NCI-H1048 (cell line): Measurements from ENCODE around the gene NEBL.

Experiments
- DNase-seq: peaks from one replicate; lab custom pipeline; 2025; lab: John Stamatoyannopoulos, UW

Gene NEBL

GRCh38 chr10:20903635-20904390 is 6.7 kb upstream of the NEBL start:
- DNase-seq: no peak

DNA sequence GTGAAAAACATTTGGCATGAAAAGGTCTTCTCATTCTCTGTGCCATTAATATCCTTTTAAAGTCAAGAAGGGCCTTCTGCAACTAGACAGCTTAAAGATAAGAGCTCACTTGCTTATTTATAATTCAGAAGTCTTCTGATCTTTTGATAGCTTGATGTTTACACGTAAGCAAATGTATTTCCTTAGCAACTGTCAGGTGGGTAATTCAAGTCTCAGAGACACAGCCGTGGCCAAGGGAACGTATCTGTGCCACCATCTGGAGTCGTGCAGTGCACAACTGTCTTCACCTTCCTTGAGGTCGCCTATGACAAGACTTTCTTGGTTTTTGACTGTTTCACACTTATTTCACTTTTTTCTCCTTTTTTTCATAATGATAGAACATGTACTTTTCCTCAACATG is 4.0 kb upstream of the NEBL start:
- DNase-seq: no peak

DNA sequence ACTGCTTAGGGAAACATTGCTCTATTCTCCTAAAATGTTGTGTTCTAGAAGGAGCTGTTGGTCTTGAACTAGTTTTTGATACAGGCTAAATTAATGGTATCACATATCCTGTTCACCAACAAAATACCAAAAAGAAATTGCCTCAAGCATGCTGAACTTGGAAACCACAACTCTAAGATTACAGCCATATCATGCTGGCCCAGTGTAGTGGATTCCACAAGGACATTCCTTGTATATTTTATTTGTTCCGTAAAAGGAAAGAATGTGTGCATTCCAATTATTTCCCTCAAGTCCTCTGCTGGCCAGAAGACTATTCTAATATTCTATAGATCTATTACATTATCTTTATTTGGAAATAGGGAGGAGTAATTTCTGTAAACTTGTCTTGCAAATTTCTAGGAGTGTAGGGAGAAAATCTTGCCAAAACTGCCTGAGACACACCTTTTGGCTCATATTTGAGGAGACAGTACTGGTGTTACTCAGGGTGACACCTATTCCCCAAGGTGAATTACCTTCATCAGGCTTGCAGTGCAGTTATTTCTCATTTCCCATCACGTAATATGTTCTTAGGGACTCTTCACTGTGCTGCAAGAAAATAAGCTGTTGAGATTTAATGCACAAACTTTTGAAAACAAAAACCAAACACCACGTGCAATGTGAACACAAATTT is 1.9 kb upstream of the NEBL start:
- DNase-seq: no peak

DNA sequence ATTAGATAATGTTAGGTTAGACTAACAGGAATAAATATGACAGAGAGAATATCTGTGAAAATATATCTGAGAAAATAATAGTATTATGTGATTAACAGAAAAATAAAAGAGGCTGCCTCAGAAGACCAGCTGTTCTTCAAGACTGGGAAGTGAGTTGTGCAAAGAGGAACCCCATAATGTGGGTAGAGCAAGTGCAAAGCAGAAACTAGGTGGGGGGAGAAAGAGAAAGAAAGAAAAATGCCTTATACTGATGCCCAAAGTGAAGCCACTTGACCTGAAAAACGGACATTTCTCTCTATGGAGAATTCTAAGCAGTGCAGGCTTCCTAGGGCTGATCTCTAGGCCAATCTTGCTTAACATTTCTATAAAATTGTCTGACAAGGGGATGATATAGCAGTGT is 3.8 kb downstream of the NEBL start:
- no peak for DNase-seq

DNA sequence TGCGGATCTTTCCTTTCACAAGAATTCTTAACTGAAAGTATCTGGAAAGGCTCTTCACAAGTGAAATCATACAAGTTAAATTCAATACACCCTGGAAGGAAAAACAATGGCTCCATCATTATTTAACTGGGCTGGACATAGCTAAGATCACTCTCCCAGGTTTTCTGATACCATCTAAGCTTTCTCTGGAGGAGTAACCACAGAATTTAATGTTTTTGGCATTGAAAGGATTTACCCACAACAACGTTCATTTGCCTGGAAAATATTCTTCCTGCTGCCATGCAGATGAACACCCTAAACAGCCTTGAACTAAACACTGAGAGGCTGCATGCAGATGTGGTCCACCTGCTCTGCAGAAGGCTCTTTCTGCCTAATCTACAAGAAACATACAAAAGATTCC is 4.3 kb downstream of the NEBL start:
- no peak for DNase-seq

GRCh38 chr10:20892011-20892585 is 5.0 kb downstream of the NEBL start:
- no peak for DNase-seq

- no peak for DNase-seq
Observed at GRCh38 chr10:20891338-20891714, 5.8 kb downstream of the NEBL start.

- no peak for DNase-seq
Observed at GRCh38 chr10:20890491-20891337, 6.4 kb downstream of the NEBL start.

GRCh38 chr10:20890009-20890408 is 7.1 kb downstream of the NEBL start:
- DNase-seq: no peak

- DNase-seq: no peak
Observed at GRCh38 chr10:20888620-20889330, 8.3 kb downstream of the NEBL start.

GRCh38 chr10:20887706-20888555 is 9.2 kb downstream of the NEBL start:
- DNase-seq: no peak

DNA sequence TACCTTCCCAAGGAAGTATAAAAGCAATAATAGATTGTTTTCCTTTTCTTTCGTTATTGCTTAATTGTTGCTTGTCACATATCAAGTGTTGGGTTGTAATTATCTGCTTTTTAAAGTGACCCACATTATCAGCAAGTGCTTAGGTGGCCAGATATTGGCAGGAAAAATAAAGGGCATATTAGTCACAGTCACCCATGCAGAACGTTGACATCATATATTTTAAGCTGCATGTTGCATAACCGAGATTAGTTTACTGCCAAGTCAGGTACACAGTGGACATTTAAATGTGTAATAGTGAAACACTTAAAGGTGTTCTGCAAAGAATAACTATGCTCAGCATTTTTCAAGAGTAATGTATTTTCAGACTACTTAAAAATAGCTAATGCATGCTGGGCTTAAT is 11.4 kb downstream of the NEBL start:
- DNase-seq: no peak

- DNase-seq: no peak
Observed at GRCh38 chr10:20883552-20883951, 13.6 kb downstream of the NEBL start.

DNA sequence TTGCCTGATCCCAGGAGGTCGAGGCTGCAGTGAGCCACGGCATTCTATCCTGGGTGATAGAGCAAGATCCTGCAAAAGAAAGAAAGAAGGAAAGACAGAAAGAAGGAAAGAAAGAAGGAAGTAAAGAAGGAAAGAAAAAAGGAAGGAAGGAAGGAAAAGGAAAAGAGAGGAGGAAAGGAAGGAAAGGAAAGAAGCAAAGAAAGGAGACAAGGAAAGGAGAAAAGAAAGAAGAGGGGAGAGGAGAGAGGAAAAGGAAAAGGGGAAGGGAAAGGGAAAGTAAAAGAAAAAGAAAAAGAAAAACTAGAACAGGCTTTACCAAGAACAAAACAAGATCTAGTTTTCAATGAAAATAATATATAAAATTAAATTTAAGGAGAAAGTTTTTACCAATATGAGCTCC is 15.0 kb downstream of the NEBL start:
- DNase-seq: no peak

DNA sequence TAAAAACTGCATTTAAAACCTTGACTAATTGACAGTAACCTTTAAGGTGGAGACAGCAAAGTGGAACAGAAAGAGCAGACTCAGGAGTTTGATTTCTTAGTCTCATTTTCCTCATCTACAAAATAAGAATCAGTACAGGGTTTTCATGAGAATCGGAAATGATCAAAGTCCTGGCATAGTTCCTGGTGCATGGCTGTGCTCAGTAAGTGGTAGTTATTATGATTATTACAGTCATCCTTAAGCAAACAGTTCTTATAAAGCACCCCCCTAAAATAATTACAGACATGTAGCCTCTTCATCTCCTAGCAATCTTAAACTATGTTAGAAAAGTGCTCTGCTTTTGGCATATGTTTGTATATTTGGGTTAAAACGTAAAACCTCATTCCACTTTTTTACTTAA is 18.0 kb downstream of the NEBL start:
- DNase-seq: no peak

GRCh38 chr10:20877986-20878983 is 18.8 kb downstream of the NEBL start:
- no peak for DNase-seq

DNA sequence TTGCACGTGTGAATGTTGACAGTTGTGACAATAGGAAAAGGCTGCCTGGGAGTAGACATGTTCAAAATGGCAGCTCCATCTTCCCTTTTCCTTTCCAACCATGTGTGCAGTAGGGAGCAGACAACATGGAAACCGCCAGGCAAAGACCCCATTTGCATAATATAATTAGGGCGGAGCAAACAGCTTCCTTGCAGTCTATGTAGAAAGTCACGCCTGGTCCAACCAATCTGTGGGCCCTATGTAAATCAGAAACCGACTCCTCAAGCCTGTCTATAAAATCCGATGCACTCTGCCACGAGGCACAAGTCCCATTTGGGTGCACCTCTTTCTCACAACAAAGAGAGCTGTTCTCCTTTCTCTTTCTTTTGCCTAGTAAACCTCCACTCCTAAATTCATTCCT is 19.6 kb downstream of the NEBL start:
- no peak for DNase-seq

DNA sequence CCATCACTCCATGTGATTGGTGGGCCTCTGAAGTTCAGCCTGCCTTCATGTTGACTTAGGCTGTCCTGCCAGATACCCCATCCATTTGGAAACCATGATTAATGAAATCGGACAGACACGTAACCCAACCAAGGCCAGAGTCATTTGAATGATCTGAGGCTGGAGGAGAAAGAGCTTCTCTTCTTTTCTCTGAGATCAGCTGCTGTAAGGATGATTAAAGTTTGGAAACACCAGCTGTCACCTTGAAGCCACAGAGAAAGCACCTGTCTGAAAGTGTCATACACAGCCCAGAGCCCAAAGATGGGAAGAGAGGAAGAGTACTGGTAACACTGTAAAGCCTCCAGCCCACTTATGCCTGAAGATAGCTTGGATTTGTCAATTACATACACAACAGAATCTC is 22.9 kb downstream of the NEBL start:
- no peak for DNase-seq

DNA sequence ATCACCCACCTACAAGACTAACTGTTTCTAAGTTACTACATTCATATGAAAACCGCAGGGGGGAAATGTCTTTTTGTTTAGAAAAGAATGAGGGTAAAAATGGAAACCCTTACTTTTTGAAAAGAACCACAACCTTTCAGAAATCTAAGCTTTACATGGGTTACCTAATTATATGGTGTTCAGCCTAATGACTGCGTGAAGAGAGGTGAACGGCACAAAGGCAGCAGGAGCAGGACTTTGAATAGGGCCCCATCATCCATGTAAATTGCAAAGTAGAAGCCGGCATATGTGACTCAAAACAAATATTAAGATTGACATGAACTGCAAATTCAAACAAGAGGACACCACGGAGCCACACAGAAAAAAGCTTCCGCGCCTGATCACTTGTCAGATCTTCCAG is 25.1 kb downstream of the NEBL start:
- no peak for DNase-seq

GRCh38 chr10:20870834-20871233 is 26.3 kb downstream of the NEBL start:
- no peak for DNase-seq
